Suprapubic skin (tissue), 4 donors: ENCODE data around the gene MBD4.

Source experiments
- CTCF ChIP-seq, 2 donors: fragments of 200-600 bp in 1 of 2; fragments of 450-650 bp in 1 of 2; sonication (generic) in 1 of 2; IDR thresholded peaks; one replicate each; pipeline ENCODE4 v1.5.1; 2016 to 2019; ENCODE audit warnings: antibody characterized with exemption in 2 of 2, mild to moderate bottlenecking in 1 of 2, moderate library complexity in 1 of 2
- EP300 ChIP-seq: sonication (generic); formaldehyde crosslinking; IDR thresholded peaks from one replicate; pipeline ENCODE4 v1.6.1; 2017; ENCODE audit warnings: antibody characterized with exemption
- POLR2A ChIP-seq, 2 donors: fragments of 450-650 bp; IDR thresholded peaks; one replicate each; pipeline ENCODE4 v1.6.1; 2017; ENCODE audit warnings: antibody characterized with exemption in 2 of 2, mild to moderate bottlenecking in 2 of 2, moderate library complexity in 2 of 2
- POLR2AphosphoS5 ChIP-seq, 3 donors: sonication (generic); formaldehyde crosslinking; IDR thresholded peaks; one replicate each; pipeline ENCODE4 v1.6.1; 2017; ENCODE audit warnings: antibody characterized with exemption in 3 of 3

- no peak for TF ChIP-seq CTCF (IDR thresholded peaks at IDR 0.05)
- no peak for TF ChIP-seq POLR2A (IDR thresholded peaks at IDR 0.05)
- TF ChIP-seq EP300, result no peak
- no peak for TF ChIP-seq POLR2AphosphoS5 (IDR thresholded peaks at IDR 0.05)
These were observed 50.2 kb downstream of the MBD4 start for GRCh38 chr3:129389572-129389937.
